GM19351 (cell line): ENCODE measurements around the gene TSPAN16.

ENCODE experiments used
- ATAC-seq: cut with Tn5 transposase; IDR thresholded peaks from one replicate; pipeline ENCODE4 v1.9.1; 2021; ENCODE audit warnings: mild to moderate bottlenecking, moderate library complexity; ENCODE audit not compliant: unreplicated experiment

TSPAN16 gene

GRCh38 chr19:11295665-11296245 lies at the start of gene TSPAN16:
Gene TSPAN16 (plus strand): TSS chr19:11296160. CDS start chr19:11296298, 138 bp downstream.
- ATAC-seq, result no peak

GRCh38 chr19:11246941-11247340 lies 49.0 kb upstream of the TSPAN16 start:
- no peak for ATAC-seq

- no peak for ATAC-seq
Measured at GRCh38 chr19:11247391-11247790, 48.6 kb upstream of the TSPAN16 start.

- no peak for ATAC-seq
Measured at GRCh38 chr19:11247934-11248333, 48.0 kb upstream of the TSPAN16 start.

- no peak for ATAC-seq
Measured at GRCh38 chr19:11248852-11249251, 47.1 kb upstream of the TSPAN16 start.

GRCh38 chr19:11251217-11251616 lies 44.7 kb upstream of the TSPAN16 start:
- no peak for ATAC-seq

GRCh38 chr19:11251650-11252314 lies 44.2 kb upstream of the TSPAN16 start:
- no peak for ATAC-seq

- ATAC-seq, result no peak
Measured at GRCh38 chr19:11252665-11253355, 43.1 kb upstream of the TSPAN16 start.

GRCh38 chr19:11254666-11255065 lies 41.3 kb upstream of the TSPAN16 start:
- no peak for ATAC-seq

- ATAC-seq, result no peak
Measured at GRCh38 chr19:11256189-11256588, 39.8 kb upstream of the TSPAN16 start.

GRCh38 chr19:11257846-11258380 lies 38.0 kb upstream of the TSPAN16 start:
- ATAC-seq, result no peak

GRCh38 chr19:11260996-11261395 lies 35.0 kb upstream of the TSPAN16 start:
- no peak for ATAC-seq

- ATAC-seq, result no peak
Measured at GRCh38 chr19:11261431-11261970, 34.5 kb upstream of the TSPAN16 start.

GRCh38 chr19:11261971-11262839 lies 33.8 kb upstream of the TSPAN16 start, which contains the start of gene DOCK6:
Gene DOCK6 (minus strand): TSS chr19:11262524. CDS start chr19:11262440, 84 bp downstream.
- ATAC-seq, result no peak

GRCh38 chr19:11263726-11264125 lies 32.2 kb upstream of the TSPAN16 start:
- ATAC-seq, result no peak

- ATAC-seq, result no peak
Measured at GRCh38 chr19:11264452-11265176, 31.3 kb upstream of the TSPAN16 start.

- ATAC-seq, result no peak
Measured at GRCh38 chr19:11265177-11265784, 30.7 kb upstream of the TSPAN16 start.

- no peak for ATAC-seq
Measured at GRCh38 chr19:11265785-11266236, 30.1 kb upstream of the TSPAN16 start.

GRCh38 chr19:11267316-11268085 lies 28.5 kb upstream of the TSPAN16 start:
- ATAC-seq, result no peak
